ENCODE measurements around the gene GATA6. TPM values are rescaled to one million over a fixed set of nuclear protein-coding genes. Genes with fewer than 3 reads are reported as not detected.

GATA6 gene
- total and polyA plus RNA-seq, 2 of the 8 experiments (the other 6 are each of a cell fraction or from before 2014, with no cell fraction given) = 0.09 TPM; not detected in 1

DNA sequence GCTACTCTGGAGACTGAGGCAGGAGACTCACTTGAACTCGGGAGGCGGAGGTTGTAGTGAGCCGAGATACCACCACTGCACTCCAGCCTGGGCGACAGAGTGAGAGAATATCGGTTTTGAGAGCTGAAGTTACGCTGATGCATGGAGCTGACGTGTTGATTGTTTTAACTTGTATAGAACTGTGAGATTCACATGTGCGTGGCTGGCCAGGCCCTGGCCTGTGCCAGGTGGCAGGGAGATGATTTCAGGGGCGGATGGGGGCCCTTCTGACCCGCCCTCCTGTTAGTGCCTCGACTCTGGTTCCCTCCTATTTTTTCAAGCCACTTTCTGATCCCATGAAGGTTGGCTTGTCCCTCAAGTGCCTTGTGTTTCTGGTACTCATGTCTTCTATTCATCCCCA is 25.7 kb downstream of the GATA6 start:
- no peak overlapping the region for H3K4ac ChIP-seq (replicated peaks; ENCODE audit: insufficient read length, low read depth, low read length)
- no peak overlapping the region for H4K8ac ChIP-seq (ENCODE audit: extremely low read depth, insufficient read depth, low read length)
- FAIRE-seq = no peak
- H3K4me1 ChIP-seq (replicated peaks in 1 of 4; ENCODE audit: control insufficient read depth in 3 of 4, insufficient read depth in 4 of 4, low read length in 3 of 4) = peaks cover 0 to 6% (median 2%) of the 10 kb centered on the region in 4 experiments; a peak in 2 of 7 replicates
- ChIA-PET CTCF (ENCODE audit: partially characterized antibody) (interaction anchor here (0.7 kb wide), 1 partner anchor 24 kb away, joined by 4 read pairs; no protein-coding TSS in a partner anchor), POLR2A (ENCODE audit: partially characterized antibody) (no interaction called here)
- no peaks in the 10 kb centered on the region for H4K20me1 ChIP-seq (replicated peaks in 1 of 2; ENCODE audit: control insufficient read depth in 1 of 2, insufficient read depth in 2 of 2, low read length in 2 of 2)
- no peak overlapping the region for H3K14ac ChIP-seq (ENCODE audit: insufficient read length)
- no peaks in the 10 kb centered on the region for H3K27me3 ChIP-seq (replicated peaks in 1 of 4; ENCODE audit: control insufficient read depth in 3 of 4, extremely low read depth in 1 of 4, insufficient read depth in 3 of 4, low read length in 3 of 4)
- no peak overlapping the region for H4K91ac ChIP-seq (replicated peaks; ENCODE audit: insufficient read length, low read length)
- no peaks in the 10 kb centered on the region for H3K36me3 ChIP-seq (ENCODE audit: control insufficient read depth in 2 of 4, insufficient read depth in 4 of 4, low read length in 3 of 4)
- no peak overlapping the region for H2BK12ac ChIP-seq (ENCODE audit: low read depth, low read length)
- no peak overlapping the region for H3K9ac ChIP-seq (replicated peaks in 1 of 4; ENCODE audit: extremely low read depth in 1 of 4, low read depth in 3 of 4, low read length in 3 of 4)
- 90% methylated on average over 11 of the region's 11 CpGs; no CpG with 5 or more reads in 1 of the 2 experiments for whole genome bisulfite sequencing, 2 experiments (ENCODE audit: extremely low coverage in 1 of 2, insufficient coverage in 1 of 2, insufficient read length in 1 of 2, insufficient replicate concordance in 2 of 2, low coverage in 1 of 2, low lambda C conversion rate in 2 of 2, missing lambda C conversion rate in 1 of 2)
- H3K79me1 ChIP-seq (ENCODE audit: low read depth, low read length) = no peaks in the 10 kb centered on the region
- H2BK15ac ChIP-seq (ENCODE audit: low read length) = no peak overlapping the region
- no peak overlapping the region for H3K4me2 ChIP-seq (ENCODE audit: insufficient read depth in 1 of 2, low read depth in 2 of 2, low read length in 2 of 2)
- no peak overlapping the region for H2AFZ ChIP-seq (ENCODE audit: low read length)
- H3K9me3 ChIP-seq (ENCODE audit: insufficient read depth in 2 of 2, low read depth in 1 of 2, low read length in 1 of 2) = no peaks in the 10 kb centered on the region
- H4K5ac ChIP-seq (ENCODE audit: insufficient read length, low read depth, low read length) = no peak overlapping the region
- no peak overlapping the region for H3K27ac ChIP-seq (ENCODE audit: low read depth, low read length)
- H3K79me2 ChIP-seq (ENCODE audit: control insufficient read depth in 1 of 2, insufficient read depth in 2 of 2, low read length in 2 of 2) = no peaks in the 10 kb centered on the region
- H3K56ac ChIP-seq (replicated peaks; ENCODE audit: insufficient read length, low read depth, low read length) = no peak overlapping the region
- no peak overlapping the region for H3K23ac ChIP-seq (ENCODE audit: insufficient read length)
- no peak overlapping the region for H2BK5ac ChIP-seq (ENCODE audit: low read depth, low read length)
- H3K4me3 ChIP-seq (ENCODE audit: extremely low read depth in 1 of 4, insufficient read depth in 2 of 4, low read depth in 3 of 4, low read length in 4 of 4) = no peak overlapping the region
- no peak for DNase-seq (ENCODE audit: low read depth in 1 of 2, low spot score in 2 of 2)
- H3K23me2 ChIP-seq (ENCODE audit: low read depth, low read length) = no peaks in the 10 kb centered on the region
- H3K18ac ChIP-seq (ENCODE audit: extremely low read depth, low read length) = no peak overlapping the region
- H2BK120ac ChIP-seq (replicated peaks; ENCODE audit: low read depth, low read length) = no peak overlapping the region
- no peak overlapping the region for H2BK20ac ChIP-seq (ENCODE audit: low read length)
- H2AK5ac ChIP-seq (ENCODE audit: low read depth, low read length) = no peak overlapping the region
- no peak for TF ChIP-seq EGR1 (IDR thresholded peaks at IDR 0.05; ENCODE audit: borderline replicate concordance, low read depth, low read length)
- TF ChIP-seq ZNF274 (IDR thresholded peaks at IDR 0.05; ENCODE audit: borderline replicate concordance, extremely low read depth, low read length) = no peak
- TF ChIP-seq KDM1A (IDR thresholded peaks at IDR 0.05; ENCODE audit: borderline replicate concordance, low read length) = no peak
- TF ChIP-seq, protein P1, sequence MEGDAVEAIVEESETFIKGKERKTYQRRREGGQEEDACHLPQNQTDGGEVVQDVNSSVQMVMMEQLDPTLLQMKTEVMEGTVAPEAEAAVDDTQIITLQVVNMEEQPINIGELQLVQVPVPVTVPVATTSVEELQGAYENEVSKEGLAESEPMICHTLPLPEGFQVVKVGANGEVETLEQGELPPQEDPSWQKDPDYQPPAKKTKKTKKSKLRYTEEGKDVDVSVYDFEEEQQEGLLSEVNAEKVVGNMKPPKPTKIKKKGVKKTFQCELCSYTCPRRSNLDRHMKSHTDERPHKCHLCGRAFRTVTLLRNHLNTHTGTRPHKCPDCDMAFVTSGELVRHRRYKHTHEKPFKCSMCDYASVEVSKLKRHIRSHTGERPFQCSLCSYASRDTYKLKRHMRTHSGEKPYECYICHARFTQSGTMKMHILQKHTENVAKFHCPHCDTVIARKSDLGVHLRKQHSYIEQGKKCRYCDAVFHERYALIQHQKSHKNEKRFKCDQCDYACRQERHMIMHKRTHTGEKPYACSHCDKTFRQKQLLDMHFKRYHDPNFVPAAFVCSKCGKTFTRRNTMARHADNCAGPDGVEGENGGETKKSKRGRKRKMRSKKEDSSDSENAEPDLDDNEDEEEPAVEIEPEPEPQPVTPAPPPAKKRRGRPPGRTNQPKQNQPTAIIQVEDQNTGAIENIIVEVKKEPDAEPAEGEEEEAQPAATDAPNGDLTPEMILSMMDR (IDR thresholded peaks at IDR 0.05; ENCODE audit: control extremely low read depth in 1 of 3, insufficient read depth in 1 of 3, low read depth in 1 of 3, low read length in 3 of 3) = no peak
- TF ChIP-seq BACH1 (IDR thresholded peaks at IDR 0.05; ENCODE audit: low read length) = no peak
